Esophagus squamous epithelium (tissue), 5 donors: ENCODE results near the gene CATSPERD. TPM values are rescaled to one million over a fixed set of nuclear protein-coding genes. Genes with fewer than 3 reads are reported as not detected.

Source experiments
- DNase-seq: peaks from one replicate; lab custom pipeline; 2025; lab: John Stamatoyannopoulos, UW
- H3K27ac ChIP-seq, 4 donors: fragments of 200-600 bp; sonication (generic); one replicate each; pipeline ENCODE4 v1.5.1; 2016 to 2019; ENCODE audit warnings: mild to moderate bottlenecking in 1 of 4
- H3K27me3 ChIP-seq, 4 donors: fragments of 200-600 bp; sonication (generic); 1 replicate in 3 of 4; 2 replicates in 1 of 4; pipeline versions ENCODE4 v1.5.1 to v1.6.0; 2017 to 2021; ENCODE audit warnings: antibody characterized with exemption in 1 of 4
- H3K36me3 ChIP-seq, 3 donors: fragments of 200-600 bp; sonication (generic); one replicate each; pipeline ENCODE4 v1.5.1; 2016 to 2019
- H3K4me1 ChIP-seq, 3 donors: fragments of 200-600 bp; sonication (generic); one replicate each; pipeline ENCODE4 v1.5.1; 2017 to 2019
- H3K4me3 ChIP-seq, 4 donors: fragments of 200-600 bp; sonication (generic); 1 replicate in 3 of 4; 2 replicates in 1 of 4; pipeline ENCODE4 v1.5.1; 2016 to 2019; ENCODE audit warnings: mild to moderate bottlenecking in 2 of 4, moderate library complexity in 1 of 4
- H3K9me3 ChIP-seq, 3 donors: fragments of 200-600 bp; sonication (generic); one replicate each; pipeline ENCODE4 v1.5.1; 2016 to 2019
- CTCF ChIP-seq, 6 experiments: fragments of 450-650 bp in 4 of 6; fragments of 200-600 bp in 2 of 6; sonication (generic) in 2 of 6; IDR thresholded peaks; one replicate each; pipeline ENCODE4 v1.5.1; 2016 to 2019; ENCODE audit warnings: antibody characterized with exemption in 6 of 6, mild to moderate bottlenecking in 4 of 6, moderate library complexity in 4 of 6
- POLR2A ChIP-seq, 4 donors: fragments of 450-650 bp; IDR thresholded peaks; one replicate each; pipeline ENCODE4 v1.6.1; 2017; ENCODE audit warnings: antibody characterized with exemption in 4 of 4, mild to moderate bottlenecking in 4 of 4, moderate library complexity in 3 of 4
- WGBS, 2 donors: methylation state at CpG; one replicate each; pipeline ENCODE4 v1.1.5; 2018; 5-methylcytosine and 5-hydroxymethylcytosine counted together
- intact Hi-C: fragments of 100-400 bp; cut with DNase I; formaldehyde crosslinking; loops from one replicate; pipeline ENCODE4 v1.15.0; 2022
- total RNA-seq, 4 donors: library from RNA; depleted of rRNA; stranded (reverse); fragments of >200 nt; gene quantifications; one replicate each; pipeline ENCODE4 v1.1.0, GENCODE V29; 2016
- donor health status: DM: yes; HTN: yes; CAD: no.

The CATSPERD gene
- total RNA-seq, 4 donors from 2014 or later, result 0.19 TPM; not detected in 3

GRCh38 chr19:5693195-5694166 lies 27.0 kb upstream of the CATSPERD start:
- Histone ChIP-seq H3K4me3 (no peak overlapping the region), H3K9me3 (no peaks in the 10 kb centered on the region), H3K27ac (peak overlapping the region in 1 of 4 donors; percentile 93), H3K36me3 (peaks cover 25 to 71% (median 49%) of the 10 kb centered on the region in 3 donors), H3K4me1 (peaks cover 14 to 48% (median 20%) of the 10 kb centered on the region in 3 donors), H3K27me3 (no peaks in the 10 kb centered on the region)
- 72 to 77% methylated on average over 6 to 20 of the region's 39 CpGs for WGBS, 2 donors
- DNase-seq, result no peak
- TF ChIP-seq POLR2A (IDR thresholded peaks at IDR 0.05) (no peak), CTCF (IDR thresholded peaks at IDR 0.05) (no peak)
- intact Hi-C loops, result no loop called here

DNA sequence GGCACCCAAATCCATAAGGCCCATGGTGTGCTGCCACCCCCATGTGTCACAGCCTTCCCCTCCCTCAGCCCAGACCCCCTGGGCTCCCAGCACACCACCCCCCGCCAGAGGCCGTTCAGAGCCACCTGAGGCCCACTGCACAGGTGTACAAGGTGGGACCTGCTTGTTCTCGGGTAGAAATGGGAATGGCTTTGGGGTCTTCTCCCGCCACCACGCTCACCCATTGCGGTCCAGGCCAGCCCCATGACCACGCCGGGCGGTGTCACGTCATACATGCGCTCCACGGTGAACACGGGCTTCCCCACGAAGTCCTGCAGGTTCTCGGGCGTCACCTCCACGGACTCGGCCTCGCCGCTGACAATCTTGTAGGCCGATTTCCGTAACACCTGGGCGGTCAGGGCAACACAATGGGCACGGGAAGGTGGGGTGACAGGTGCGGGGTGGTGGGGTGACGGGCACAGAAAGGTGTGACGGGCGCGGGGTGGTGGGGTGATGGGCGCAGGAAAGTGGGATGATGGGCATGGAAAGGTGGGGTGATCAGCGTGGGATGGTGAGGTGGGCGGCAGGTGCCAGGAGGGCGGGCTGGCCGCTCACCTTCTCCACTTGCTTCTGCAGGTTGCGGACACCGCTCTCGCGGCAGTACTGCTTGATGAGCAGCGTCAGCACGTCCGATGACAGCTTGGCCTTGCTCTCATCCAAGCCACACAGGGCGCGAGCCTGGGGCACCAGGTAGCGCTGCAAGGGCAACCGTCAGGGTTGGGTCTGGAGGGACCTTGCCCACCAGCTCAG lies 26.1 kb upstream of the CATSPERD start:
- 78 to 92% methylated on average over 15 to 21 of the region's 45 CpGs for WGBS, 2 donors
- intact Hi-C loops, result no loop called here
- Histone ChIP-seq H3K4me3 (no peak overlapping the region), H3K27ac (no peak overlapping the region), H3K36me3 (peaks cover 25 to 80% (median 55%) of the 10 kb centered on the region in 3 donors), H3K9me3 (no peaks in the 10 kb centered on the region), H3K4me1 (peaks cover 14 to 43% (median 20%) of the 10 kb centered on the region in 3 donors), H3K27me3 (no peaks in the 10 kb centered on the region)
- no peak for DNase-seq
- no peak for TF ChIP-seq CTCF (IDR thresholded peaks at IDR 0.05)
- TF ChIP-seq POLR2A (IDR thresholded peaks at IDR 0.05), result no peak

DNA sequence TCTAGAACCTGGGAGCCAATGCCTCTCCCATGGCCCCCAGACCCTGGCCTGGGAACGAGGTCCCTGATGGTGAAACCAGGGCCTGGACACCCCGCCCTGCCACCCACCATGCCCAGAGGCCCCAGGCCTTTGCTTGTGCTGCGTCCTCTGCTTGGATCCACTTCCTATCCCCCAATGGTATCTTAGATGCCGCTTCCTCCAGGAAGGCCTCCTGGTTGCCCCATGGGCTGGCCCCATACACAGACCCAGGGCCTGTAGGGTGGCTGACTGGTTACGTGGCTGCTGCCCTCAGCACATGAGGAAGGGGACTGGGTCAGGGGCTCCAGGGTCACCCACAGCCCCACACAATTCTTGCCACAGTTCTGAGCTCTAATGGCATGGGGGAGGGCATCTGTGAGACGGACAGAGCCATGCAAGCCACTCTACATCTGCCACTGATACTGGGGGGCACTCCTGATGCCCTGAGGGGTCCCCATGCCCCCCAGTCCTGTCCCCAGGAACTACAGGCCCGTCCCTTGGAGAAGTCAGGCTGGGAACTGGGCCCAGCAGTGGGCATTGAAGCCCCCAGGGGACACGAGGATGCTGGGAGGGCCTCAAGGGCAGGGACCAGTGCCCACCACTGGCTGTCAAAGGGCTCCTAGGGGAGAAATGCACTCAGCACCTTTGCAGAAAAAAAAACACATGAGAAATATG lies 25.3 kb upstream of the CATSPERD start:
- no peak for TF ChIP-seq POLR2A (IDR thresholded peaks at IDR 0.05)
- TF ChIP-seq CTCF (IDR thresholded peaks at IDR 0.05), result no peak
- DNase-seq, result no peak
- no peak overlapping the region for H3K27ac ChIP-seq
- no peaks in the 10 kb centered on the region for H3K27me3 ChIP-seq
- peaks cover 14 to 37% (median 20%) of the 10 kb centered on the region in 3 donors for H3K4me1 ChIP-seq
- H3K36me3 ChIP-seq, result peaks cover 25 to 88% (median 55%) of the 10 kb centered on the region in 3 donors
- intact Hi-C loops, result no loop called here
- no peaks in the 10 kb centered on the region for H3K9me3 ChIP-seq
- 87 to 95% methylated on average over 3 to 4 of the region's 8 CpGs for WGBS, 2 donors
- H3K4me3 ChIP-seq, result no peak overlapping the region

GRCh38 chr19:5695649-5696195 lies 24.7 kb upstream of the CATSPERD start:
- peaks cover 14 to 35% (median 20%) of the 10 kb centered on the region in 3 donors for H3K4me1 ChIP-seq
- H3K36me3 ChIP-seq, result peaks cover 25 to 94% (median 61%) of the 10 kb centered on the region in 3 donors
- WGBS, 2 donors, result 73% methylated on average over 6 of the region's 28 CpGs; no CpG with 5 or more reads in 1 of the 2 donors
- TF ChIP-seq POLR2A (IDR thresholded peaks at IDR 0.05), result no peak
- TF ChIP-seq CTCF (IDR thresholded peaks at IDR 0.05), result no peak
- DNase-seq, result no peak
- no peak overlapping the region for H3K4me3 ChIP-seq
- no peaks in the 10 kb centered on the region for H3K27me3 ChIP-seq
- H3K9me3 ChIP-seq, result no peaks in the 10 kb centered on the region
- H3K27ac ChIP-seq, result no peak overlapping the region
- intact Hi-C loops, result no loop called here
